ENCODE measurements around the gene RBPMS2.

DNA sequence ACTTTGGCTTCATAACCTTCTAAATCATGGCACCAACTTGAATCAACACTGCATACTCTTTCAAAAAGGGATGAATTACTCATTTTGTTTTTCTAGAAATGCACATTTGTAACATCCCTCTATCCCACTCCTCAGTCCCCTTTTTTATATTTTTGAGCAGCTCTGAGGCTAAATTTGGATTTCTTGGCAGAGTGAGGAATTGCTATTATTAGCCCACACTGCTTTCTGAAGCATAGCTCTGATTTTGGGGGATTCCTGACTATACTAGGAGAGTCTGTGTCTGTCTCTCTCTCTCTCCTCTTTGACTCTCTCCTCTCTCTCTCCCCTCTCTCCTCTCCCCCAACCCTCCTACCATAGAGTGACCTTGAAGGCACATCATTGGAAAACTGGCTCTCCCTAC lies 76.6 kb downstream of the RBPMS2 start:
- TF ChIP-seq, protein P1, sequence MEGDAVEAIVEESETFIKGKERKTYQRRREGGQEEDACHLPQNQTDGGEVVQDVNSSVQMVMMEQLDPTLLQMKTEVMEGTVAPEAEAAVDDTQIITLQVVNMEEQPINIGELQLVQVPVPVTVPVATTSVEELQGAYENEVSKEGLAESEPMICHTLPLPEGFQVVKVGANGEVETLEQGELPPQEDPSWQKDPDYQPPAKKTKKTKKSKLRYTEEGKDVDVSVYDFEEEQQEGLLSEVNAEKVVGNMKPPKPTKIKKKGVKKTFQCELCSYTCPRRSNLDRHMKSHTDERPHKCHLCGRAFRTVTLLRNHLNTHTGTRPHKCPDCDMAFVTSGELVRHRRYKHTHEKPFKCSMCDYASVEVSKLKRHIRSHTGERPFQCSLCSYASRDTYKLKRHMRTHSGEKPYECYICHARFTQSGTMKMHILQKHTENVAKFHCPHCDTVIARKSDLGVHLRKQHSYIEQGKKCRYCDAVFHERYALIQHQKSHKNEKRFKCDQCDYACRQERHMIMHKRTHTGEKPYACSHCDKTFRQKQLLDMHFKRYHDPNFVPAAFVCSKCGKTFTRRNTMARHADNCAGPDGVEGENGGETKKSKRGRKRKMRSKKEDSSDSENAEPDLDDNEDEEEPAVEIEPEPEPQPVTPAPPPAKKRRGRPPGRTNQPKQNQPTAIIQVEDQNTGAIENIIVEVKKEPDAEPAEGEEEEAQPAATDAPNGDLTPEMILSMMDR (IDR thresholded peaks at IDR 0.05) = no peak
- no peak for TF ChIP-seq EP300 (IDR thresholded peaks at IDR 0.05)
